ENCODE results near the gene GPRIN1.

DNA sequence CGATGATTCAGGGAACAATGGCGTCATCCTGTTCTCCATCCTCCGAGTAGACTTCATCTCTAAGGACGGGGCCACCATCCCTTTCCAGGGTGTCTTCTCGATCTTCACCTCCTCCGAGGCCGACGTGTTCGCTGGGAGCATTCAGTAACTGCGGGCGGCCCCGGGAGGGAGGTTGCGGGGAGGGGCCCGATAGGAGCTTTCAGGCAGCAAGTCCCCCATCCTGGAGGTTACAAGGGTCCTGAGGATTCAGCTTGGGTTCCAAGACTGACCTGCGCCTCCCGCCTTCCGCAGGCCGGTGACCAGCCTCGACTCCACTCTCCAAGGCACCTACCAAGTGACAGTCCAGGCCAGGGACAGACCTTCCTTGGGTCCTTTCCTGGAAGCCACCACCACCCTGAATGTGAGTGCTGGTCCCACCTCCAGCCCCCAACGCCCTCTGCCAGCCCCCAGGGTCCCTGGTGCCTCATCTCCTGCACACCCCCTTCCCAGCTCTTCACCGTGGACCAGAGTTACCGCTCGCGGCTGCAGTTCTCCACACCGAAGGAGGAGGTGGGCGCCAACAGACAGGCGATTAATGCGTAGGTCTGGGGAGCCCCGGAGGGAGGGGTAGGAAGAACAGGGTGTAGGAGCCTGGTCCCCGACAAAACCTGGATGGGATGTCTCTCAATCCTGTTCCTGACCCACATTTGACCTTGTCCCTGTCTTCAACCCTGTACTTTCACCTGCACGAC, 20.8 kb downstream of the GPRIN1 start:
- TF ChIP-seq FOXK2 (IDR thresholded peaks at IDR 0.05) (no peak), SP1 (IDR thresholded peaks at IDR 0.05) (no peak), CTBP1 (IDR thresholded peaks at IDR 0.05; ENCODE audit: borderline replicate concordance) (no peak), ELF4 (IDR thresholded peaks at IDR 0.05) (no peak), SUZ12 (IDR thresholded peaks at IDR 0.05) (no peak), L3MBTL2 (conservative IDR thresholded peaks at IDR 0.05) (no peak), FOXA1 (IDR thresholded peaks at IDR 0.05) (no peak), NFRKB (IDR thresholded peaks at IDR 0.05) (no peak), ARNT (IDR thresholded peaks at IDR 0.05) (no peak)

Data from HEK293T (cell line).